Small intestine (tissue), 7 donors: ENCODE data around the gene TBC1D1. TPM values are rescaled to one million over a fixed set of nuclear protein-coding genes. Genes with fewer than 3 reads are reported as not detected.

Experiments used
- DNase-seq, 2 donors: peaks; one replicate each; pipeline versions ENCODE4 v3.0.0 to v3.0.0-alpha.2; 2013
- FAIRE-seq: peaks from 2 replicates; lab custom pipeline; 2012; peaks lifted over from hg19 to GRCh38; lab: Jason Lieb, UNC
- H3K27ac ChIP-seq, 3 donors: one replicate each; pipeline ENCODE4 v1.5.1; 2013; ENCODE audit warnings: low read length in 2 of 3, mild to moderate bottlenecking in 2 of 3, control low read depth in 1 of 3, inconsistent platforms in 1 of 3, low read depth in 1 of 3, moderate library complexity in 1 of 3
- H3K27me3 ChIP-seq, 3 donors: one replicate each; pipeline ENCODE4 v1.6.1; 2013; ENCODE audit warnings: low read length in 3 of 3, inconsistent platforms in 1 of 3; ENCODE audit not compliant: control insufficient read depth in 3 of 3, insufficient read depth in 3 of 3
- H3K36me3 ChIP-seq, 3 donors: one replicate each; pipeline ENCODE4 v1.6.1; 2013; ENCODE audit warnings: low read length in 3 of 3, inconsistent platforms in 1 of 3, low read depth in 1 of 3, mild to moderate bottlenecking in 1 of 3, moderate library complexity in 1 of 3; ENCODE audit not compliant: control insufficient read depth in 3 of 3, insufficient read depth in 2 of 3
- H3K4me1 ChIP-seq, 3 donors: one replicate each; pipeline ENCODE4 v1.6.1; 2013; ENCODE audit warnings: low read length in 2 of 3, inconsistent platforms in 1 of 3, low read depth in 1 of 3, mild to moderate bottlenecking in 1 of 3, moderate library complexity in 1 of 3; ENCODE audit not compliant: control insufficient read depth in 3 of 3, insufficient read depth in 2 of 3
- H3K4me3 ChIP-seq, 3 donors: one replicate each; pipeline ENCODE4 v1.5.1; 2013; ENCODE audit warnings: low read length in 3 of 3, control low read depth in 1 of 3, inconsistent platforms in 1 of 3, low read depth in 1 of 3, mild to moderate bottlenecking in 1 of 3, moderate library complexity in 1 of 3
- H3K9me3 ChIP-seq, 2 donors: one replicate each; pipeline ENCODE4 v1.6.1; 2013; ENCODE audit warnings: low read depth in 1 of 2, low read length in 1 of 2; ENCODE audit not compliant: control insufficient read depth in 2 of 2, insufficient read depth in 1 of 2
- WGBS, 3 donors: extraction: QIAGEN DNeasy Blood & Tissue Kit; methylation state at CpG; one replicate each; pipeline ENCODE4 v1.1.7; 2013; 5-methylcytosine and 5-hydroxymethylcytosine counted together
- polyA plus RNA-seq, 4 donors: library from polyadenylated mRNA; stranded (reverse) in 3 of 4; unstranded in 1 of 4; fragments of 200-250 nt in 3 of 4; fragments of 120-200 nt in 1 of 4; gene quantifications; one replicate each; pipeline versions ENCODE4 v1.2.1 to v1.2.3, GENCODE V29; 2013
- donor health status: healthy with polysubstance abuse.
- donor health status: control.
- donor health status: control.
- donor health status: Bipolar disorder and iron deficiency.
- donor health status: healthy.

The TBC1D1 gene
- polyA plus RNA-seq, 4 donors: 38.3 to 118 (median 41.5) TPM

DNA sequence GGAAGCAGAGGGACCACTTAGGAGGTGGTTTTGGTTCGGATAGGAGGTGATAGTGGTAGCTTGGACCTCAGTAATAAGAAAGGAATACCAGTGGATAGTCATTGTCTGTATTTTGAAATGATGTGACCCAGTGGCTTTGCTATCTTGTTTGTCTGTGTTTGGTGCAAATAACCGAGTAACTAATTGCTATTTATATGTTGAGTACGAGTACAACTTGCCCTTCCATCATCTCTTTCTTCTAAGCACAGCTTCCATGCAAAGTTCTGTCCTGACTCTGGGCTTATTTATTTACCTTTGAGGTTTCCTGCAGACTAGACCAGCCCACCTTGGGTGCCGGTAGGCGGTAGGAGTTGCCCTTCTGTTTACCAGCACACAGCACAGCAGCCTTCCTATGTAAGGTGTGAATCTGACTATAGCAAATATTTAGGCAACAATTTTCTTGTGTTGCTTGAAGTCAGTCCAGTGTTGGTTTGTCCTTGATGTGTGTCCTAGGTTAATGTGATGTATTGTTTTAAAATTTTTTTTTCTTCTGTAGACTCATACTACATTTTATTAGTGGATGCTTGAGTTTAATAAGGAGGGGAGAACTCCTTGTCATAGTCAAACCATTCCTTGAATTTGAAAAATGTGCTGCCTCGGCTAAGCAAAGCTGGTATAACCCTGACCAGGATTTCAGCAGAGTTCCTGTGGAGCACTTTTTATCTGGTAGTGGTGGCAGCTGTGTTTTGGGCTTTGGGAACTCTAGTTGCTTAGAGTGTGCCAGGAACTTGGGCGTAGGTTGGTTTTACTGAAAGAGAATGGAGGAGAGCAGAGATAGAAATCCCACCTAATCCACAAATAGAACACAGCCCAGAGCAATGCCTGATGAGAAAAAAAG is 91.2 kb downstream of the TBC1D1 start:
- Histone ChIP-seq H3K4me1 (peaks cover 0 to 17% (median 6%) of the 10 kb centered on the region in 3 donors), H3K9me3 (no peaks in the 10 kb centered on the region), H3K4me3 (no peak overlapping the region), H3K36me3 (peaks cover 0 to 4% (median 0%) of the 10 kb centered on the region in 3 donors), H3K27me3 (no peaks in the 10 kb centered on the region), H3K27ac (no peak overlapping the region)
- FAIRE-seq (no peak), DNase-seq (no peak)
- 44 to 60% (median 55%) methylated on average over 7 of the region's 7 CpGs for WGBS, 3 donors

DNA sequence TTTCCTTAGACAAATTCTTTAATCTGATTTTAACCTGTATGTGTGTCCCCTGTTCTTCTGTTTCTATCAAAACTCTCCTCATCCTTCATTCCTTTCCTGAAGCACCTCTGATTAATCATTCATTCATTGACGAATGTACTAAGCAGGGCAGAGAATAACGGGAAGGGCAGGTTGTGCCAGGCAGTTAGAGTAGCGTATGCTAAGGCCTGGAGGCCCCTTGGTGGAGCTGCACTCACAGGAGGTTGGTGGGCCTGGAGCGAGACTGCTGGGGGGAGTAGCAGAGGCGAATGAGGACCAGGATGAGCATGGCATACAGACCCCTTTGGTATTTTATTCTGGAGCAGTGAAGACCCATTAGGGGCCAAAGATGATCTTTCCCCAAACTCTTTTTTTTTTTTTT is 91.9 kb downstream of the TBC1D1 start:
- Histone ChIP-seq H3K36me3 (peaks cover 0 to 5% (median 0%) of the 10 kb centered on the region in 3 donors), H3K4me1 (peaks cover 0 to 17% (median 6%) of the 10 kb centered on the region in 3 donors), H3K4me3 (no peak overlapping the region), H3K9me3 (no peaks in the 10 kb centered on the region), H3K27me3 (no peaks in the 10 kb centered on the region), H3K27ac (no peak overlapping the region)
- DNase-seq (no peak), FAIRE-seq (no peak)
- 53 to 80% (median 70%) methylated on average over 5 of the region's 5 CpGs for WGBS, 3 donors

DNA sequence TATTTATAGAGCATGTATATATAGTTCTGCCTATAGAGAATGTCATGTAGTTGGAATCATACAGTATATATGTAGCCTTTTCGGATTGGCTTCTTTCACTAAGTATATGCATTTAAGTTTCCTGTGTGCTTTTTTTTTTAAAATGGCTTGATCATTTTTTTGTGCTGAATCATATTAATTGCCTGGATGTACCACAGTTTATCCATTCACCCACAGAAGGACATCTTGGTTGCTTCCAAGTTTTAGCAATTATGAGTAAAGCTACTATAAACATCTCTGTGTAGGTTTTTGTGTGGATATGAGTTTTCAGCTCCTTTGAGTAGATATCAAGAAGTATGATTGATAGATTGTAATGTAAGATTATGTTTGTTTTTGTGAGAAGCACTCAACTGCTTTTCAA is 93.1 kb downstream of the TBC1D1 start:
- H3K36me3 ChIP-seq: peaks cover 0 to 7% (median 2%) of the 10 kb centered on the region in 3 donors
- peaks cover 0 to 13% (median 6%) of the 10 kb centered on the region in 3 donors for H3K4me1 ChIP-seq
- H3K27me3 ChIP-seq: no peaks in the 10 kb centered on the region
- no peak overlapping the region for H3K4me3 ChIP-seq
- no peak overlapping the region for H3K27ac ChIP-seq
- DNase-seq: no peak
- no peaks in the 10 kb centered on the region for H3K9me3 ChIP-seq
- FAIRE-seq: no peak
- WGBS, 3 donors: 95 to 97% (median 97%) methylated on average over 1 of the region's 1 CpG

- peaks cover 0 to 7% (median 2%) of the 10 kb centered on the region in 3 donors for H3K36me3 ChIP-seq
- H3K4me3 ChIP-seq: no peak overlapping the region
- no peaks in the 10 kb centered on the region for H3K27me3 ChIP-seq
- no peak for DNase-seq
- no peaks in the 10 kb centered on the region for H3K9me3 ChIP-seq
- no peak overlapping the region for H3K27ac ChIP-seq
- peaks cover 0 to 6% (median 0%) of the 10 kb centered on the region in 3 donors for H3K4me1 ChIP-seq
- FAIRE-seq: no peak
- 76 to 89% (median 87%) methylated on average over 3 of the region's 3 CpGs for WGBS, 3 donors
These were observed 94.9 kb downstream of the TBC1D1 start for GRCh38 chr4:37985730-37986275.

- no peak overlapping the region for H3K27ac ChIP-seq
- no peak for FAIRE-seq
- no peaks in the 10 kb centered on the region for H3K4me1 ChIP-seq
These were observed 97.8 kb downstream of the TBC1D1 start for GRCh38 chr4:37988670-37989069.

DNA sequence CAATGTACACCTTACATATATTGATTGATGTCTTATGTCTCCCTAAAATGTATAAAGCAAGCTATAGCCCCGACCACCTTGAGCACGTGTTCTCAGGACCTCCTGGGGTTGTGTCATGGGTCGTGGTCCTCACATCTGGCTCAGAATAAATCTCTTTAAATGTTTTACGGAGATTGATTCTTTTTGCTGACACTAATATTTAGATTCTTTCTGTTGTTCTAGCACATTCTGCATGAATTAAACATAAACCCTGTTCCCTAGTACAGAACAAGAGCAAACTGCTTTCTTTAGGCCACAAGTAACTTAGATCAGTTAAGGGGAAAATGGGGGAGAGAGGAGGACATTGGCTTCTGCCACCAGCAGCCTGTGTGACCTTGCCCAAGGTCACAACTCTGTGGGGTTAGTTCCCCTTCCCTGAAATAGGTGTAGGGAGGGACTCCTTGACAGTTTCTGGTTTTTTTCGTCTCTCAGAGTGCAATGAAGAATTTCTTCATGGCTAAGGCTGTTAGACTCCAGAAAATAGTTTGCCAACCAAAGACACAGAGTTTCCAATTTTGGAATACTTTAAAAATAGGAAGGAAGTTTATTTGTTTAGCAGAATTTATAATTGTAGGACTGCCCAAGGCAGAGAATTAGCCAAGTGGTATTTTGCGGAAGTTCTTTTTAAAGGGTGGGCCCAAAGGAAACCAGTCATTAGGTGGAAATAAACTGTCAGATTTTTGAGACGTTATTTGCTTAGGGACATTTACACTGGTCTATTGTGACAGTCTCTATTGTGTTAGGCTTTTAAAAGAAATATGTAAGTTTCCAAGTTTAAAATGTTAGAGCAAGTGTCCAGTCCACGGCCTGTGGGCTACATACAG is 98.7 kb downstream of the TBC1D1 start:
- Histone ChIP-seq H3K36me3 (peaks cover 0 to 8% (median 2%) of the 10 kb centered on the region in 3 donors), H3K4me3 (no peak overlapping the region), H3K27ac (peak overlapping the region in 1 of 3 donors; percentile 79), H3K27me3 (no peaks in the 10 kb centered on the region), H3K9me3 (no peaks in the 10 kb centered on the region), H3K4me1 (peaks cover 0 to 2% (median 0%) of the 10 kb centered on the region in 3 donors)
- WGBS, 3 donors: 67 to 85% (median 85%) methylated on average over 8 of the region's 8 CpGs
- FAIRE-seq (no peak), DNase-seq (no peak)

More at GRCh38 chr4:37988670-37989069, 97.8 kb downstream of the TBC1D1 start:
- Histone ChIP-seq H3K27me3 (no peaks in the 10 kb centered on the region), H3K4me3 (no peak overlapping the region), H3K9me3 (no peaks in the 10 kb centered on the region), H3K36me3 (peaks cover 0 to 10% (median 2%) of the 10 kb centered on the region in 3 donors)
- 74 to 89% (median 78%) methylated on average over 5 of the region's 5 CpGs for WGBS, 3 donors
- no peak for DNase-seq

DNA sequence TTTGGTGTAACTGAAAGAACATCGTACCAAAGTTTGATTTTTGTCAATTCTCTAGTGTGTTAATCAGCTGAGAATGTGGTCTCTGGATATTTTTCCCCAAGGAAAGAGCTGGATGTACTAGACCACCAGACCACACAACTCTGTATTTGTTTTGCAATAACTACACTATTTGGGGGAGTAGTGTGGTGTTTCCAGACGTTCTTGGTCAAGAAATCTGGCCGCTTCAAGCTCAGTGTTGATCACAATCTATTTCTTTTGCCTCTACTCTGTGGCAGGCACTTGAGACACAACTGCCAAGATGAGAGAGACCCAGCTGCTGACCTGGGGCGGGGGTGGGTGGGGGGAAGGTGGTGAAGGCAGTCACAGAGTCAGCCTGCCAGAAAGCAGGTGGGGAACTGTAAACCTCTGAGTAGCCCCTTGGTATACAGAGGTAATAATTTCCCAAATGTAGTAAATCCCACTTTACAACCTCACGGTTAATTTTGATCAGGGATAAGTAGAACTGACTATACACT is 99.9 kb downstream of the TBC1D1 start:
- no peak overlapping the region for H3K4me3 ChIP-seq
- FAIRE-seq (no peak), DNase-seq (no peak)
- peaks cover 0 to 9% (median 7%) of the 10 kb centered on the region in 3 donors for H3K4me1 ChIP-seq
- WGBS, 3 donors: 75 to 88% (median 85%) methylated on average over 5 of the region's 5 CpGs
- H3K36me3 ChIP-seq: peaks cover 0 to 10% (median 2%) of the 10 kb centered on the region in 3 donors
- no peak overlapping the region for H3K27ac ChIP-seq
- no peaks in the 10 kb centered on the region for H3K27me3 ChIP-seq
- no peaks in the 10 kb centered on the region for H3K9me3 ChIP-seq
